H1 (cell line): Measurements from ENCODE around the gene SMR3A. TPM values are rescaled to one million over a fixed set of nuclear protein-coding genes. Genes with fewer than 3 reads are reported as not detected.

Experiments
- NRF1 ChIP-seq: IDR thresholded peaks from 2 replicates; pipeline ENCODE4 v1.6.1; 2011; ENCODE audit warnings: mild to moderate bottlenecking, low read depth, low read length, improper control_type of control experiment
- polyA plus RNA-seq, 7 experiments: library from polyadenylated mRNA; depleted of rRNA in 3 of 7; stranded (reverse) in 5 of 7; unstranded in 2 of 7; fragments of >200 nt in 5 of 7; fragments of 200-250 nt in 2 of 7; gene quantifications; 1 replicate in 5 of 7; 2 replicates in 1 of 7; 4 replicates in 1 of 7; pipeline versions ENCODE4 v1.2.1 to v1.2.3, GENCODE V29; 2011 to 2013; ENCODE audit warnings: missing spikeins in 2 of 7, mixed read lengths in 2 of 7
- total RNA-seq: library from RNA; stranded (reverse); fragmentation: NEBNext Ultra II Directional; extraction: Animal tissue kit (Norgen Biotek cat#: 25700); gene quantifications from 2 replicates; pipeline ENCODE4 v1.2.1, GENCODE V29; 2021
- TF ChIP-seq, protein P1 (sequence below): fragments of 300-600 bp; sonication (generic); IDR thresholded peaks from 2 replicates; pipeline ENCODE4 v1.7.1; 2012; ENCODE audit warnings: low read length, moderate library complexity, mild to moderate bottlenecking, inconsistent platforms; ENCODE audit not compliant: insufficient replicate concordance

SMR3A gene
- total and polyA plus RNA-seq, 2 of the 8 experiments (the other 6 are each of a cell fraction or from before 2014, with no cell fraction given): not detected

DNA sequence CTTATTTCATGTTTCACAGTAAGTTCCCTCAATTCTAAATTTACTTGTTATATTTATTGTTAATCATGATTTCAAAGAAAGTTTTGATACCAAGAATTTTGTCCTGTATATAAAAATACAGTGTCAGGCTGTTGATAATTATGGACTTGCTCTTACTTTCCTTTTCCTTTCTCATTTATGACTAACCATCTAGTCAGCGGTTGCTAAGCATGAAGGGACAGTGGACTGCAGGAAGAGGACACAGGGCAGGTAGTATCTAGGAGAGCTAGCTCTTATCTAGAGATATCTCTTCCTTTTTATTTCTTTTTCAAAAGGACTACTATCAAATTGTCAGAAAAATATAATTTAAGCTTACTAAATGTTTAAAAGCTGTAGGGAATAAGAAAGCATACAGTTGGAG, 38.8 kb downstream of the SMR3A start (continued):
- TF ChIP-seq, protein P1, sequence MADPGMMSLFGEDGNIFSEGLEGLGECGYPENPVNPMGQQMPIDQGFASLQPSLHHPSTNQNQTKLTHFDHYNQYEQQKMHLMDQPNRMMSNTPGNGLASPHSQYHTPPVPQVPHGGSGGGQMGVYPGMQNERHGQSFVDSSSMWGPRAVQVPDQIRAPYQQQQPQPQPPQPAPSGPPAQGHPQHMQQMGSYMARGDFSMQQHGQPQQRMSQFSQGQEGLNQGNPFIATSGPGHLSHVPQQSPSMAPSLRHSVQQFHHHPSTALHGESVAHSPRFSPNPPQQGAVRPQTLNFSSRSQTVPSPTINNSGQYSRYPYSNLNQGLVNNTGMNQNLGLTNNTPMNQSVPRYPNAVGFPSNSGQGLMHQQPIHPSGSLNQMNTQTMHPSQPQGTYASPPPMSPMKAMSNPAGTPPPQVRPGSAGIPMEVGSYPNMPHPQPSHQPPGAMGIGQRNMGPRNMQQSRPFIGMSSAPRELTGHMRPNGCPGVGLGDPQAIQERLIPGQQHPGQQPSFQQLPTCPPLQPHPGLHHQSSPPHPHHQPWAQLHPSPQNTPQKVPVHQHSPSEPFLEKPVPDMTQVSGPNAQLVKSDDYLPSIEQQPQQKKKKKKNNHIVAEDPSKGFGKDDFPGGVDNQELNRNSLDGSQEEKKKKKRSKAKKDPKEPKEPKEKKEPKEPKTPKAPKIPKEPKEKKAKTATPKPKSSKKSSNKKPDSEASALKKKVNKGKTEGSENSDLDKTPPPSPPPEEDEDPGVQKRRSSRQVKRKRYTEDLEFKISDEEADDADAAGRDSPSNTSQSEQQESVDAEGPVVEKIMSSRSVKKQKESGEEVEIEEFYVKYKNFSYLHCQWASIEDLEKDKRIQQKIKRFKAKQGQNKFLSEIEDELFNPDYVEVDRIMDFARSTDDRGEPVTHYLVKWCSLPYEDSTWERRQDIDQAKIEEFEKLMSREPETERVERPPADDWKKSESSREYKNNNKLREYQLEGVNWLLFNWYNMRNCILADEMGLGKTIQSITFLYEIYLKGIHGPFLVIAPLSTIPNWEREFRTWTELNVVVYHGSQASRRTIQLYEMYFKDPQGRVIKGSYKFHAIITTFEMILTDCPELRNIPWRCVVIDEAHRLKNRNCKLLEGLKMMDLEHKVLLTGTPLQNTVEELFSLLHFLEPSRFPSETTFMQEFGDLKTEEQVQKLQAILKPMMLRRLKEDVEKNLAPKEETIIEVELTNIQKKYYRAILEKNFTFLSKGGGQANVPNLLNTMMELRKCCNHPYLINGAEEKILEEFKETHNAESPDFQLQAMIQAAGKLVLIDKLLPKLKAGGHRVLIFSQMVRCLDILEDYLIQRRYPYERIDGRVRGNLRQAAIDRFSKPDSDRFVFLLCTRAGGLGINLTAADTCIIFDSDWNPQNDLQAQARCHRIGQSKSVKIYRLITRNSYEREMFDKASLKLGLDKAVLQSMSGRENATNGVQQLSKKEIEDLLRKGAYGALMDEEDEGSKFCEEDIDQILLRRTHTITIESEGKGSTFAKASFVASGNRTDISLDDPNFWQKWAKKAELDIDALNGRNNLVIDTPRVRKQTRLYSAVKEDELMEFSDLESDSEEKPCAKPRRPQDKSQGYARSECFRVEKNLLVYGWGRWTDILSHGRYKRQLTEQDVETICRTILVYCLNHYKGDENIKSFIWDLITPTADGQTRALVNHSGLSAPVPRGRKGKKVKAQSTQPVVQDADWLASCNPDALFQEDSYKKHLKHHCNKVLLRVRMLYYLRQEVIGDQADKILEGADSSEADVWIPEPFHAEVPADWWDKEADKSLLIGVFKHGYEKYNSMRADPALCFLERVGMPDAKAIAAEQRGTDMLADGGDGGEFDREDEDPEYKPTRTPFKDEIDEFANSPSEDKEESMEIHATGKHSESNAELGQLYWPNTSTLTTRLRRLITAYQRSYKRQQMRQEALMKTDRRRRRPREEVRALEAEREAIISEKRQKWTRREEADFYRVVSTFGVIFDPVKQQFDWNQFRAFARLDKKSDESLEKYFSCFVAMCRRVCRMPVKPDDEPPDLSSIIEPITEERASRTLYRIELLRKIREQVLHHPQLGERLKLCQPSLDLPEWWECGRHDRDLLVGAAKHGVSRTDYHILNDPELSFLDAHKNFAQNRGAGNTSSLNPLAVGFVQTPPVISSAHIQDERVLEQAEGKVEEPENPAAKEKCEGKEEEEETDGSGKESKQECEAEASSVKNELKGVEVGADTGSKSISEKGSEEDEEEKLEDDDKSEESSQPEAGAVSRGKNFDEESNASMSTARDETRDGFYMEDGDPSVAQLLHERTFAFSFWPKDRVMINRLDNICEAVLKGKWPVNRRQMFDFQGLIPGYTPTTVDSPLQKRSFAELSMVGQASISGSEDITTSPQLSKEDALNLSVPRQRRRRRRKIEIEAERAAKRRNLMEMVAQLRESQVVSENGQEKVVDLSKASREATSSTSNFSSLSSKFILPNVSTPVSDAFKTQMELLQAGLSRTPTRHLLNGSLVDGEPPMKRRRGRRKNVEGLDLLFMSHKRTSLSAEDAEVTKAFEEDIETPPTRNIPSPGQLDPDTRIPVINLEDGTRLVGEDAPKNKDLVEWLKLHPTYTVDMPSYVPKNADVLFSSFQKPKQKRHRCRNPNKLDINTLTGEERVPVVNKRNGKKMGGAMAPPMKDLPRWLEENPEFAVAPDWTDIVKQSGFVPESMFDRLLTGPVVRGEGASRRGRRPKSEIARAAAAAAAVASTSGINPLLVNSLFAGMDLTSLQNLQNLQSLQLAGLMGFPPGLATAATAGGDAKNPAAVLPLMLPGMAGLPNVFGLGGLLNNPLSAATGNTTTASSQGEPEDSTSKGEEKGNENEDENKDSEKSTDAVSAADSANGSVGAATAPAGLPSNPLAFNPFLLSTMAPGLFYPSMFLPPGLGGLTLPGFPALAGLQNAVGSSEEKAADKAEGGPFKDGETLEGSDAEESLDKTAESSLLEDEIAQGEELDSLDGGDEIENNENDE: no peak
- TF ChIP-seq NRF1: no peak
- TF ChIP-seq, all 59 proteins: peak for 0
